B cell (primary cell): Measurements from ENCODE around the gene CCDC107. TPM values are rescaled to one million over a fixed set of nuclear protein-coding genes. Genes with fewer than 3 reads are reported as not detected.

Experiments
- ATAC-seq: fragments of 200-7000 bp; cut with Tn5 transposase; one replicate; pipeline ENCODE4 v1.10.0; 2021; ENCODE audit warnings: low read depth, mild to moderate bottlenecking, moderate number of reproducible peaks, moderate library complexity
- CTCF ChIA-PET: fragments of 350-600 bp; sonication (Branson Sonifier 250); formaldehyde crosslinking; loops from one replicate; lab custom pipeline; 2021; ENCODE audit warnings: antibody characterized with exemption, inconsistent platforms; lab: Charles Lee
- POLR2A ChIA-PET: fragments of 350-600 bp; sonication (Branson Sonifier 250); formaldehyde crosslinking; loops from one replicate; lab custom pipeline; 2021; ENCODE audit warnings: antibody characterized with exemption; lab: Charles Lee
- DNase-seq: peaks from one replicate; pipeline ENCODE4 v3.0.0; 2013
- H2AFZ ChIP-seq: 2 replicates; pipeline ENCODE4 v1.6.1; 2012; ENCODE audit warnings: mild to moderate bottlenecking, low read depth, low read length; ENCODE audit not compliant: insufficient read depth, poor library complexity, severe bottlenecking
- H3K27ac ChIP-seq, 2 donors: 1 replicate in 1 of 2; 2 replicates in 1 of 2; pipeline ENCODE4 v1.5.1; 2012 to 2013; ENCODE audit warnings: low read length in 2 of 2, mild to moderate bottlenecking in 2 of 2, moderate library complexity in 1 of 2
- H3K27me3 ChIP-seq, 4 experiments: fragments of 200-600 bp in 1 of 4; sonication (generic) in 1 of 4; replicated peaks in 1 of 4; 1 replicate in 2 of 4; 2 replicates in 2 of 4; pipeline versions ENCODE4 v1.6.1 to v1.7.0; 2013 to 2016; ENCODE audit warnings: low read length in 3 of 4, mild to moderate bottlenecking in 2 of 4, mixed read lengths in 1 of 4, moderate library complexity in 1 of 4; ENCODE audit not compliant: insufficient read depth in 4 of 4, control insufficient read depth in 3 of 4; ENCODE audit errors: control extremely low read depth in 1 of 4
- H3K36me3 ChIP-seq, 2 experiments: replicated peaks in 1 of 2; 1 replicate in 1 of 2; 2 replicates in 1 of 2; pipeline versions ENCODE4 v1.6.1 to v1.7.1; 2013; ENCODE audit warnings: low read length in 1 of 2; ENCODE audit not compliant: insufficient read depth in 2 of 2, control insufficient read depth in 1 of 2; ENCODE audit errors: control extremely low read depth in 1 of 2, extremely low read depth in 1 of 2
- H3K4me1 ChIP-seq, 2 donors: fragments of 200-600 bp in 1 of 2; sonication (generic) in 1 of 2; 1 replicate in 1 of 2; 2 replicates in 1 of 2; pipeline versions ENCODE4 v1.5.1 to v1.6.1; 2013 to 2017; ENCODE audit warnings: low read length in 2 of 2; ENCODE audit not compliant: control insufficient read depth in 2 of 2, insufficient read depth in 2 of 2
- H3K4me2 ChIP-seq: replicated peaks from 2 replicates; pipeline ENCODE3; 2012; ENCODE audit warnings: mild to moderate bottlenecking, low read depth, low read length; ENCODE audit not compliant: poor library complexity, severe bottlenecking
- H3K4me3 ChIP-seq, 5 experiments: fragments of 200-600 bp in 1 of 5; sonication (generic) in 1 of 5; 1 replicate in 3 of 5; 2 replicates in 2 of 5; pipeline versions ENCODE4 v1.5.1 to v1.7.0; 2011 to 2016; ENCODE audit warnings: low read length in 4 of 5, mild to moderate bottlenecking in 4 of 5, low read depth in 2 of 5, control low read depth in 1 of 5, moderate library complexity in 1 of 5; ENCODE audit not compliant: insufficient read depth in 1 of 5; ENCODE audit errors: control extremely low read depth in 1 of 5, extremely low read depth in 1 of 5
- H3K79me2 ChIP-seq: fragments of 200-600 bp; sonication (generic); one replicate; pipeline ENCODE4 v1.6.0; 2016; ENCODE audit warnings: low read length; ENCODE audit not compliant: control insufficient read depth, insufficient read depth
- H3K9ac ChIP-seq: fragments of 200-600 bp; sonication (generic); 2 replicates; pipeline ENCODE4 v1.6.1; 2017; ENCODE audit warnings: mild to moderate bottlenecking, low read length, moderate library complexity
- H3K9me3 ChIP-seq, 3 donors: one replicate each; pipeline versions ENCODE4 v1.6.1 to v1.7.1; 2013; ENCODE audit warnings: low read length in 2 of 3; ENCODE audit not compliant: control insufficient read depth in 2 of 3, insufficient read depth in 1 of 3; ENCODE audit errors: control extremely low read depth in 1 of 3
- H4K20me1 ChIP-seq: 2 replicates; pipeline ENCODE4 v1.6.0; 2012; ENCODE audit warnings: mild to moderate bottlenecking, low read length; ENCODE audit not compliant: insufficient read depth, control insufficient read depth, poor library complexity, severe bottlenecking
- H3K27ac Mint-ChIP-seq: one replicate; pipeline ENCODE4 v1.8.0; 2021; ENCODE audit warnings: mixed read lengths
- H3K27me3 Mint-ChIP-seq: one replicate; pipeline ENCODE4 v1.8.0; 2021; ENCODE audit warnings: mixed read lengths
- H3K4me1 Mint-ChIP-seq: one replicate; pipeline ENCODE4 v1.8.0; 2021; ENCODE audit warnings: mixed read lengths
- H3K4me3 Mint-ChIP-seq: one replicate; pipeline ENCODE4 v1.8.0; 2021; ENCODE audit warnings: mixed read lengths
- H3K9me3 Mint-ChIP-seq: one replicate; pipeline ENCODE4 v1.8.0; 2022; ENCODE audit warnings: mixed read lengths; ENCODE audit not compliant: insufficient read depth
- EZH2 ChIP-seq: IDR thresholded peaks from 2 replicates; pipeline ENCODE4 v1.6.1; 2012; ENCODE audit warnings: borderline replicate concordance, low read depth, mild to moderate bottlenecking, moderate library complexity, low read length; ENCODE audit not compliant: insufficient read depth, poor library complexity, severe bottlenecking
- WGBS: methylation state at CpG from one replicate; pipeline ENCODE4 v1.1.5; 2013; ENCODE audit warnings: missing lambda C conversion rate; ENCODE audit not compliant: insufficient coverage; 5-methylcytosine and 5-hydroxymethylcytosine counted together
- intact Hi-C: fragments of 100-400 bp; cut with micrococcal nuclease; formaldehyde crosslinking; loops from one replicate; pipeline ENCODE4 v1.10.0; 2022
- polyA plus RNA-seq: library from polyadenylated mRNA; depleted of rRNA; stranded (reverse); fragments of >200 nt; gene quantifications from 2 replicates; pipeline ENCODE4 v1.2.3, GENCODE V29; 2012
- total RNA-seq, 2 donors: library from RNA; stranded (reverse); fragments of 120-200 nt in 1 of 2; gene quantifications; 1 replicate in 1 of 2; 2 replicates in 1 of 2; pipeline versions ENCODE4 v1.2.3 to v1.2.4, GENCODE V29; 2013 to 2022
- TF ChIP-seq, protein P1 (sequence below): fragments of 200-600 bp; IDR thresholded peaks from one replicate; pipeline ENCODE4 v1.8.0; 2022; ENCODE audit warnings: antibody characterized with exemption, mild to moderate bottlenecking

CCDC107 gene
- total and polyA plus RNA-seq, 2 donors (not counting 1 experiment from before 2014, with no cell fraction given), result 22.5 to 33.8 TPM

DNA sequence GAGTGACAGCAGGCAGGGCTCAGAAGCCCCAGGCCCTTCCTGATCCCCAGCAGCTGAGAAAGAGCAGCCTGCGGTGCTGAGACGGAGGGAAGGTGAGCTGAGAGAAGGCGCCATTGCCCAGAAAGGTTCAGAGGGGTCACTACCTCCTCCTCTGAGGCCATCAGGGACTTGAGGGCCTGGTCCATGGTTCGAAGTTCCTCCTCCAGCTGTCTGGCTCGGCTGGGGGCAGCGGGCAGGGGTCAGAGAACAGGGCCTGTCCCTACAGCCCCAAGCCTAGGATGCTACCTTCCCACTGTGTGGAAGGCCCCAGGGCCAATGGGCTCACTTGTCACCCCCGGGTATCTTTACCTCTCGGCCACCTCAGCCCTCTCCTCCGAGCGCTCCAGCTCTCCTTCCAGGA lies 26.8 kb downstream of the CCDC107 start:
- WGBS, result 97% methylated on average over 6 of the region's 10 CpGs
- Histone ChIP-seq H4K20me1 (no peaks in the 10 kb centered on the region), H3K27me3 (no peaks in the 10 kb centered on the region), H2AFZ (no peak overlapping the region), H3K4me2 (no peak overlapping the region), H3K9ac (no peak overlapping the region), H3K27ac (no peak overlapping the region), H3K4me1 (peaks cover 12 to 24% of the 10 kb centered on the region in 2 donors), H3K79me2 (no peaks in the 10 kb centered on the region), H3K4me3 (no peak overlapping the region), H3K36me3 (no peaks in the 10 kb centered on the region), H3K9me3 (no peaks in the 10 kb centered on the region)
- no peak for ATAC-seq
- Mint-ChIP-seq H3K4me1 (peaks cover 20% of the 10 kb centered on the region), H3K27ac (no peak overlapping the region), H3K9me3 (no peaks in the 10 kb centered on the region), H3K4me3 (no peak overlapping the region), H3K27me3 (no peaks in the 10 kb centered on the region)
- no peak for TF ChIP-seq EZH2
- TF ChIP-seq, protein P1, sequence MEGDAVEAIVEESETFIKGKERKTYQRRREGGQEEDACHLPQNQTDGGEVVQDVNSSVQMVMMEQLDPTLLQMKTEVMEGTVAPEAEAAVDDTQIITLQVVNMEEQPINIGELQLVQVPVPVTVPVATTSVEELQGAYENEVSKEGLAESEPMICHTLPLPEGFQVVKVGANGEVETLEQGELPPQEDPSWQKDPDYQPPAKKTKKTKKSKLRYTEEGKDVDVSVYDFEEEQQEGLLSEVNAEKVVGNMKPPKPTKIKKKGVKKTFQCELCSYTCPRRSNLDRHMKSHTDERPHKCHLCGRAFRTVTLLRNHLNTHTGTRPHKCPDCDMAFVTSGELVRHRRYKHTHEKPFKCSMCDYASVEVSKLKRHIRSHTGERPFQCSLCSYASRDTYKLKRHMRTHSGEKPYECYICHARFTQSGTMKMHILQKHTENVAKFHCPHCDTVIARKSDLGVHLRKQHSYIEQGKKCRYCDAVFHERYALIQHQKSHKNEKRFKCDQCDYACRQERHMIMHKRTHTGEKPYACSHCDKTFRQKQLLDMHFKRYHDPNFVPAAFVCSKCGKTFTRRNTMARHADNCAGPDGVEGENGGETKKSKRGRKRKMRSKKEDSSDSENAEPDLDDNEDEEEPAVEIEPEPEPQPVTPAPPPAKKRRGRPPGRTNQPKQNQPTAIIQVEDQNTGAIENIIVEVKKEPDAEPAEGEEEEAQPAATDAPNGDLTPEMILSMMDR, result no peak
- DNase-seq, result no peak
- ChIA-PET CTCF (interaction anchor here (7.6 kb wide), 1 partner anchor 10 kb away, joined by 82 read pairs; no protein-coding TSS in a partner anchor), POLR2A (interaction anchor here (0.6 kb wide), 1 partner anchor 31 kb away, joined by 6 read pairs; no protein-coding TSS in a partner anchor)
- intact Hi-C loops, result no loop called here

DNA sequence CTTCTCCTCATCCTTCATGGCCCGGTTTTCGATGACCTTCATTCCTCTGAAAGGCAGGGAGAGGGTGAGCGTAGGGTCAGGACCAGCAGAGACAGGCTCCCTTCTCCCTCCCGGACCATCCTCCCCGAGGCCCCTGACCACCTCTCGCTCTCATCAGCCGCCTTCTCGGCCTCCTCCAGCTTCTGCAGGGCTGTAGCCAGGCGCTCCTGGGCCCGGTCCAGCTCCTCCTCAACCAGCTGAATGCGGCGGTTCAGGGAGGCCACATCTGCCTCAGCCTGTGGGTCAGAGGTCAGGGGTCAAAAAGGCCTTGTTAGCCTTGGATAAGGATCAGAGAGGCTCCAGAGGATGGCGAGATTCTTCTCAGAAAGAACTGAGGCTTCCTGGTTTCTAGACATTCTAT lies 27.4 kb downstream of the CCDC107 start:
- Mint-ChIP-seq H3K9me3 (no peaks in the 10 kb centered on the region), H3K4me3 (no peak overlapping the region), H3K4me1 (peaks cover 14% of the 10 kb centered on the region), H3K27ac (no peak overlapping the region), H3K27me3 (no peaks in the 10 kb centered on the region)
- POLR2A ChIA-PET, result interaction anchor here (0.6 kb wide), 1 partner anchor 31 kb away, joined by 6 read pairs; no protein-coding TSS in a partner anchor
- CTCF ChIA-PET, result interaction anchor here (7.6 kb wide), 1 partner anchor 9 kb away, joined by 82 read pairs; no protein-coding TSS in a partner anchor
- Histone ChIP-seq H3K4me1 (peaks cover 6 to 23% of the 10 kb centered on the region in 2 donors), H3K9ac (no peak overlapping the region), H3K4me3 (no peak overlapping the region), H3K4me2 (no peak overlapping the region), H3K27ac (no peak overlapping the region), H3K36me3 (no peaks in the 10 kb centered on the region), H2AFZ (no peak overlapping the region), H3K79me2 (no peaks in the 10 kb centered on the region), H4K20me1 (no peaks in the 10 kb centered on the region), H3K9me3 (no peaks in the 10 kb centered on the region), H3K27me3 (no peaks in the 10 kb centered on the region)
- DNase-seq, result no peak
- TF ChIP-seq, protein P1, result no peak
- no peak for TF ChIP-seq EZH2
- ATAC-seq, result no peak
- intact Hi-C loops, result no loop called here
- WGBS, result 96% methylated on average over 13 of the region's 13 CpGs
